ENCODE measurements around the gene LUZP1.

- TF ChIP-seq POLR2AphosphoS5 (IDR thresholded peaks at IDR 0.05; ENCODE audit: low read depth, low read length) (no peak), POLR2A (IDR thresholded peaks at IDR 0.05; ENCODE audit: low read depth, low read length) (no peak), TAF1 (IDR thresholded peaks at IDR 0.05; ENCODE audit: borderline replicate concordance, low read depth, low read length) (no peak)
These were observed 24.9 kb upstream of the LUZP1 start for GRCh38 chr1:23193391-23194118.

Data from GM12892 (cell line).